Upper lobe of left lung (tissue), 6 donors: ENCODE data around the gene CNTNAP4. TPM values are rescaled to one million over a fixed set of nuclear protein-coding genes. Genes with fewer than 3 reads are reported as not detected.

Source experiments
- ATAC-seq, 2 donors: fragments of 200-7000 bp; cut with Tn5 transposase; one replicate each; pipeline ENCODE4 v1.9.1; 2022; ENCODE audit warnings: mild to moderate bottlenecking in 2 of 2, moderate library complexity in 2 of 2; ENCODE audit not compliant: low FRiP score in 2 of 2
- DNase-seq, 2 donors: peaks; one replicate each; pipeline ENCODE4 v3.0.0-alpha.2; 2019 to 2020
- H3K27ac ChIP-seq, 4 donors: fragments of 200-600 bp; sonication (generic); one replicate each; pipeline ENCODE4 v1.5.1; 2016 to 2019
- H3K27me3 ChIP-seq, 4 donors: fragments of 200-600 bp; sonication (generic); one replicate each; pipeline ENCODE4 v1.5.1; 2017 to 2019
- H3K36me3 ChIP-seq, 4 donors: fragments of 200-600 bp; sonication (generic); one replicate each; pipeline ENCODE4 v1.5.1; 2016 to 2019
- H3K4me1 ChIP-seq, 4 donors: fragments of 200-600 bp; sonication (generic); one replicate each; pipeline ENCODE4 v1.5.1; 2018 to 2019
- H3K4me3 ChIP-seq, 4 donors: fragments of 200-600 bp; sonication (generic); one replicate each; pipeline ENCODE4 v1.5.1; 2017 to 2019; ENCODE audit warnings: mild to moderate bottlenecking in 2 of 4, moderate library complexity in 1 of 4
- H3K9me3 ChIP-seq, 4 donors: fragments of 200-600 bp; sonication (generic); one replicate each; pipeline ENCODE4 v1.5.1; 2018 to 2019
- CTCF ChIP-seq, 6 experiments: fragments of 450-650 bp in 4 of 6; fragments of 200-600 bp in 2 of 6; sonication (generic) in 2 of 6; IDR thresholded peaks; one replicate each; pipeline ENCODE4 v1.5.1; 2016 to 2019; ENCODE audit warnings: antibody characterized with exemption in 6 of 6
- EP300 ChIP-seq, 4 donors: sonication (generic); formaldehyde crosslinking; IDR thresholded peaks; one replicate each; pipeline ENCODE4 v1.5.1; 2017; ENCODE audit warnings: antibody characterized with exemption in 4 of 4, control low read depth in 2 of 4
- POLR2A ChIP-seq, 4 donors: fragments of 450-650 bp; IDR thresholded peaks; one replicate each; pipeline ENCODE4 v1.5.1; 2016 to 2017; ENCODE audit warnings: antibody characterized with exemption in 4 of 4, mild to moderate bottlenecking in 2 of 4
- POLR2AphosphoS5 ChIP-seq, 2 donors: sonication (generic); formaldehyde crosslinking; IDR thresholded peaks; one replicate each; pipeline ENCODE4 v1.5.1; 2017; ENCODE audit warnings: antibody characterized with exemption in 2 of 2
- WGBS, 2 donors: methylation state at CpG; one replicate each; pipeline ENCODE4 v1.1.5; 2017 to 2018; 5-methylcytosine and 5-hydroxymethylcytosine counted together
- total RNA-seq, 6 donors: library from RNA; depleted of rRNA in 4 of 6; stranded (reverse); fragments of >200 nt in 4 of 6; gene quantifications; one replicate each; pipeline versions ENCODE4 v1.1.0 to v1.2.1, GENCODE V29; 2016 to 2021
- donor health status: DM: no; HTN: no; CAD: no; lungs with moderate emphysema.
- donor health status: DM: no; HTN: yes; CAD: no; lungs with severe emphysema.

The CNTNAP4 gene
- total RNA-seq, 6 donors from 2014 or later, result not detected

GRCh38 chr16:76577003-76577402 lies 299.8 kb downstream of the CNTNAP4 start:
- Histone ChIP-seq H3K27me3 (no peaks in the 10 kb centered on the region), H3K4me1 (no peaks in the 10 kb centered on the region), H3K36me3 (no peaks in the 10 kb centered on the region), H3K4me3 (no peak overlapping the region), H3K9me3 (no peaks in the 10 kb centered on the region), H3K27ac (no peak overlapping the region)
- no peak for DNase-seq
- ATAC-seq, result no peak
- TF ChIP-seq EP300 (IDR thresholded peaks at IDR 0.05), result no peak
- TF ChIP-seq POLR2A (IDR thresholded peaks at IDR 0.05), result no peak
- no peak for TF ChIP-seq CTCF (IDR thresholded peaks at IDR 0.05)
- TF ChIP-seq POLR2AphosphoS5 (IDR thresholded peaks at IDR 0.05), result no peak
- 43% methylated on average over 4 of the region's 4 CpGs for WGBS, 2 donors

GRCh38 chr16:76579277-76579922 lies 302.2 kb downstream of the CNTNAP4 start:
- WGBS, 2 donors, result 84 to 91% methylated on average over 9 of the region's 9 CpGs
- H3K9me3 ChIP-seq, result no peaks in the 10 kb centered on the region
- no peak for TF ChIP-seq POLR2A (IDR thresholded peaks at IDR 0.05)
- no peak for TF ChIP-seq CTCF (IDR thresholded peaks at IDR 0.05)
- TF ChIP-seq EP300 (IDR thresholded peaks at IDR 0.05), result no peak
- TF ChIP-seq POLR2AphosphoS5 (IDR thresholded peaks at IDR 0.05), result no peak
- no peaks in the 10 kb centered on the region for H3K27me3 ChIP-seq
- ATAC-seq (no peak), DNase-seq (no peak)
- H3K4me1 ChIP-seq, result no peaks in the 10 kb centered on the region
- no peak overlapping the region for H3K4me3 ChIP-seq
- H3K36me3 ChIP-seq, result no peaks in the 10 kb centered on the region
- no peak overlapping the region for H3K27ac ChIP-seq

GRCh38 chr16:76583466-76583865 lies 306.3 kb downstream of the CNTNAP4 start:
- H3K27me3 ChIP-seq, result no peaks in the 10 kb centered on the region
- no peaks in the 10 kb centered on the region for H3K9me3 ChIP-seq
- ATAC-seq, result no peak
- no peak overlapping the region for H3K4me3 ChIP-seq
- no peaks in the 10 kb centered on the region for H3K36me3 ChIP-seq
- DNase-seq, result no peak
- H3K4me1 ChIP-seq, result no peaks in the 10 kb centered on the region
- WGBS, 2 donors, result 29 to 31% methylated on average over 6 of the region's 6 CpGs
- H3K27ac ChIP-seq, result no peak overlapping the region
- TF ChIP-seq CTCF (IDR thresholded peaks at IDR 0.05) (no peak), POLR2A (IDR thresholded peaks at IDR 0.05) (no peak), POLR2AphosphoS5 (IDR thresholded peaks at IDR 0.05) (no peak), EP300 (IDR thresholded peaks at IDR 0.05) (no peak)

- DNase-seq, result no peak
- no peak for TF ChIP-seq CTCF (IDR thresholded peaks at IDR 0.05)
- no peak for TF ChIP-seq POLR2AphosphoS5 (IDR thresholded peaks at IDR 0.05)
- TF ChIP-seq EP300 (IDR thresholded peaks at IDR 0.05), result no peak
- no peak for TF ChIP-seq POLR2A (IDR thresholded peaks at IDR 0.05)
- Histone ChIP-seq H3K27me3 (no peaks in the 10 kb centered on the region), H3K36me3 (no peaks in the 10 kb centered on the region), H3K4me1 (no peaks in the 10 kb centered on the region), H3K9me3 (no peaks in the 10 kb centered on the region), H3K27ac (no peak overlapping the region), H3K4me3 (no peak overlapping the region)
- WGBS, 2 donors, result 66 to 68% methylated on average over 2 of the region's 2 CpGs
- ATAC-seq, result no peak
Measured at GRCh38 chr16:76583945-76584344, 306.7 kb downstream of the CNTNAP4 start.

- H3K4me3 ChIP-seq, result no peak overlapping the region
- no peaks in the 10 kb centered on the region for H3K36me3 ChIP-seq
- DNase-seq (no peak), ATAC-seq (no peak)
- no peaks in the 10 kb centered on the region for H3K27me3 ChIP-seq
- TF ChIP-seq POLR2A (IDR thresholded peaks at IDR 0.05) (no peak), POLR2AphosphoS5 (IDR thresholded peaks at IDR 0.05) (no peak), CTCF (IDR thresholded peaks at IDR 0.05) (no peak), EP300 (IDR thresholded peaks at IDR 0.05) (no peak)
- no peaks in the 10 kb centered on the region for H3K4me1 ChIP-seq
- H3K27ac ChIP-seq, result no peak overlapping the region
- H3K9me3 ChIP-seq, result no peaks in the 10 kb centered on the region
- WGBS, 2 donors, result 81 to 86% methylated on average over 7 of the region's 7 CpGs
Measured at GRCh38 chr16:76598498-76598897, 321.3 kb downstream of the CNTNAP4 start.
